HFFc6 (cell line): ENCODE data around the gene GATAD2B. TPM values are rescaled to one million over a fixed set of nuclear protein-coding genes. Genes with fewer than 3 reads are reported as not detected.
"Not testable (repeated sequence)": the region's sequence is repeated elsewhere in the genome, so short reads cannot be mapped to it uniquely, and the experiment has no call there.

Experiments
- DNase-seq: peaks from one replicate; pipeline ENCODE4 v3.0.0-alpha.2; 2018
- H3K27ac Mint-ChIP-seq: 2 replicates; pipeline ENCODE4 v1.8.0; 2020; ENCODE audit warnings: mild to moderate bottlenecking, mixed read lengths
- H3K27me3 Mint-ChIP-seq: 2 replicates; pipeline ENCODE4 v1.8.0; 2021; ENCODE audit warnings: mild to moderate bottlenecking, moderate library complexity, mixed read lengths; ENCODE audit not compliant: insufficient read depth
- H3K36me3 Mint-ChIP-seq: 2 replicates; pipeline ENCODE4 v1.8.0; 2021; ENCODE audit warnings: low read depth, mixed read lengths
- H3K4me1 Mint-ChIP-seq: 2 replicates; pipeline ENCODE4 v1.8.0; 2020; ENCODE audit warnings: low read depth, mixed read lengths
- H3K4me3 Mint-ChIP-seq: 2 replicates; pipeline ENCODE4 v1.8.0; 2020; ENCODE audit warnings: mild to moderate bottlenecking, moderate library complexity, mixed read lengths
- H3K9me3 Mint-ChIP-seq: 2 replicates; pipeline ENCODE4 v1.8.0; 2020; ENCODE audit warnings: mild to moderate bottlenecking, mixed read lengths
- total RNA-seq, 6 experiments: library from RNA; stranded (reverse); fragmentation: NEBNext Ultra II Directional; extraction: Animal tissue kit (Norgen Biotek cat#: 25700); gene quantifications; 2 replicates in 1 of 6; 3 replicates in 5 of 6; pipeline ENCODE4 v1.2.3, GENCODE V29; 2021
- TF ChIP-seq, protein P1 (sequence below): fragments of 200-600 bp; sonication (generic); IDR thresholded peaks from 2 replicates; pipeline ENCODE4 v1.5.0; 2021; ENCODE audit warnings: antibody characterized with exemption, mild to moderate bottlenecking

The GATAD2B gene
- total RNA-seq, 6 experiments from 2014 or later = 29.3 to 40.9 (median 38.4) TPM

DNA sequence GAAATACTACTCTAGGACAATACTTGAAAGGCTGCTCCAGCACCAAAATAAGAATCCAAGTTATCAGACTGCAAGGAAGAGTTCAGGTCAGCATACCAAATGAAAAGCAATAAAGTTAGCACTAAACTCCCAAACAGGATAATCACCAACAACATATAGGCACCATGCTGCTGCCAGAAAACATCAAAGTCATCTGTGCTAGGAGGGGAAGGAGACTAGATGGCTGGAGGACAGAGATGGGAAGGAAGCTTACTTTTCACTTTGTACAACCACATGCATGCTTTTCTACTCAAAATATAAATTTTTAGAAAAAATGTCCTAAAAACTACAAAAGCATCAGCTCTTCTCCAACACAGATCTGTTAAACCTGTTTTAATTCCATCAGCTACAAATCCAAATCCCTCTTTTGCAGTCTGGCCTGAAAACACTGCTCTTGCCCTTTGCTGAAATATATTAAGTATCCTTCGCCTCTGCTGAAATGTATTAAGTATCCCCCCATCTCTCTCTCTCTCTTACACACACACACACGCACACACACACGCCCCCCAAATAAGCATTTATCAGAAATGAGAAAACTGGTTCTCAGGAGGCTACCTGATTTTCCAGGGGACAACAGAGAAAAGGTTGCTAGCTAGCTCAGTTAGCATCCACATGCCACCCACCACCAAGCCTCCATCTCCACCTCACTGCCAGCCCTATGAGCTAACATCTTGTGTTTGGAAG lies 1.5 kb downstream of the GATAD2B start:
- H3K4me3 Mint-ChIP-seq = peak overlapping the region; percentile 86
- no peaks in the 10 kb centered on the region; the same call in 1 of the 2 replicates for H3K27me3 Mint-ChIP-seq
- H3K4me1 Mint-ChIP-seq = peaks cover 37% of the 10 kb centered on the region
- no peak for DNase-seq
- no peaks in the 10 kb centered on the region for H3K9me3 Mint-ChIP-seq
- TF ChIP-seq, protein P1, sequence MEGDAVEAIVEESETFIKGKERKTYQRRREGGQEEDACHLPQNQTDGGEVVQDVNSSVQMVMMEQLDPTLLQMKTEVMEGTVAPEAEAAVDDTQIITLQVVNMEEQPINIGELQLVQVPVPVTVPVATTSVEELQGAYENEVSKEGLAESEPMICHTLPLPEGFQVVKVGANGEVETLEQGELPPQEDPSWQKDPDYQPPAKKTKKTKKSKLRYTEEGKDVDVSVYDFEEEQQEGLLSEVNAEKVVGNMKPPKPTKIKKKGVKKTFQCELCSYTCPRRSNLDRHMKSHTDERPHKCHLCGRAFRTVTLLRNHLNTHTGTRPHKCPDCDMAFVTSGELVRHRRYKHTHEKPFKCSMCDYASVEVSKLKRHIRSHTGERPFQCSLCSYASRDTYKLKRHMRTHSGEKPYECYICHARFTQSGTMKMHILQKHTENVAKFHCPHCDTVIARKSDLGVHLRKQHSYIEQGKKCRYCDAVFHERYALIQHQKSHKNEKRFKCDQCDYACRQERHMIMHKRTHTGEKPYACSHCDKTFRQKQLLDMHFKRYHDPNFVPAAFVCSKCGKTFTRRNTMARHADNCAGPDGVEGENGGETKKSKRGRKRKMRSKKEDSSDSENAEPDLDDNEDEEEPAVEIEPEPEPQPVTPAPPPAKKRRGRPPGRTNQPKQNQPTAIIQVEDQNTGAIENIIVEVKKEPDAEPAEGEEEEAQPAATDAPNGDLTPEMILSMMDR = no peak
- H3K27ac Mint-ChIP-seq = peak overlapping the region; percentile 59
- H3K36me3 Mint-ChIP-seq = no peaks in the 10 kb centered on the region

DNA sequence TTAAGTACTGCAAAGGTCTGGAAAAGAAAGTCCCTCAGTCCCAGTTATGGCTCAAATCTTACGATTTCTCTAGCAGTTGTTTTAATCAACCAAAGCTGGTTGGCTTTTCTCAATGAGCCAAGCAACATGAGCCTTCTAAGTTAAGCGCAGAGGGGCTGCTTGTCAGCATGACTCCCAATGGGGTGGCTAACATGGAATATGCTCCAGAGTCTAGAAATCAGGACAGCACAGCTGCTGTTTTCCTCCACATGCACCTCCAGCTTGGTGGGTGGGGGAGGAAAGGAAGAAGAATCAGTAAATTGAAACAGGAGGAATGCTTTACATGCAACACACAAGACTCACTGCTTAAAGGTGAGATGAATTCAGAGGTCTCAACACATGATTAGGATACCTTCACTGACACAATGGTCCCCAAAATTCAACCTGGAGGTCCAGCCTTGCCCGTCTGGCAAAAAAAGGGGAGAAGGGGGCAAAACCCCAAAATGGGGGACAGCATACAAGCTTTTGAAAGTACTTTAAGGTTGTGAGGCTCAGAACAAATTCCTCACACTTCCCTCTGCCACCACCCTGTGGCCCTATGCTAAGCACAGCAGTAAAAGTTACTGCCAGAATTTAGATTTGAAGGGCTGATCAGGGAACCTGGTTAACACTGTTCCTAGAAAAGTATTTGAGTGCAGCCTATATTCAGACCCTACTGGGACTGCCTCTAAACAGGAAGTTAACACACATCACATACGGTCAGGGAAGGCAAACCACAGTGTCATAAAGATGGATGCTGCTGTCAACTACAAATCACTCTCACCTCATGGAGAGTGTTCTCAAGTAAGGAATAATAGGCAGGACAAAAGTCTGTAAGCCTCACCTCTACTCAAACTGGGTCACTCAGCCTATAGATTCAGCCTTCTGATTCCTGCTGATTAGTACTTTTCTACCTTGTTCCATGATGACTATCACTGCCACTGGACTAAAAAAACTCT lies 2.6 kb downstream of the GATAD2B start:
- TF ChIP-seq, protein P1 = peak; percentile 46
- Mint-ChIP-seq H3K4me3 (peak overlapping the region; percentile 86), H3K27me3 (no peaks in the 10 kb centered on the region; the same call in 1 of the 2 replicates), H3K36me3 (no peaks in the 10 kb centered on the region), H3K4me1 (peaks cover 37% of the 10 kb centered on the region), H3K27ac (peak overlapping the region; percentile 3), H3K9me3 (no peaks in the 10 kb centered on the region)
- DNase-seq = peak; percentile 36

DNA sequence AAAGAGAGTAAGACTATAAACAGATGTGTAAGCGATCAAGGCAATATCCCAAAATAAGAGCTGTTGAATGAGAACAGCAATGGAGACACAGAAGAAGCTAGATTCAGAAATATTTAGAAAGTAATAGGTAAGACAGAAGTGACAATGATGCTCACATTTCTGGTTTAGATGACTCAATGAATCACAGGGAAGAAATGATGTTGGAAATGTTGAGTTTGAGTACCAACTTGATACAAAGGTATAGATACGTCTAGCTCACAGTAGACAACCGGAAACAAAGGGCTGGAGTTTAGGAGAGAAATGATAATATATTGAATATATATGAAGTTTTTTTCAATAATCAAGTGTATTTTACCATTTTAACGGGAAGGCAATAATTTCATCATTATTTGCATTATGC lies 6.5 kb downstream of the GATAD2B start:
- H3K27me3 Mint-ChIP-seq = no peaks in the 10 kb centered on the region
- H3K4me1 Mint-ChIP-seq = peaks cover 23% of the 10 kb centered on the region
- no peak overlapping the region for H3K4me3 Mint-ChIP-seq
- no peaks in the 10 kb centered on the region for H3K36me3 Mint-ChIP-seq
- no peak overlapping the region for H3K27ac Mint-ChIP-seq
- no peak for DNase-seq
- TF ChIP-seq, protein P1 = no peak
- H3K9me3 Mint-ChIP-seq = no peaks in the 10 kb centered on the region

DNA sequence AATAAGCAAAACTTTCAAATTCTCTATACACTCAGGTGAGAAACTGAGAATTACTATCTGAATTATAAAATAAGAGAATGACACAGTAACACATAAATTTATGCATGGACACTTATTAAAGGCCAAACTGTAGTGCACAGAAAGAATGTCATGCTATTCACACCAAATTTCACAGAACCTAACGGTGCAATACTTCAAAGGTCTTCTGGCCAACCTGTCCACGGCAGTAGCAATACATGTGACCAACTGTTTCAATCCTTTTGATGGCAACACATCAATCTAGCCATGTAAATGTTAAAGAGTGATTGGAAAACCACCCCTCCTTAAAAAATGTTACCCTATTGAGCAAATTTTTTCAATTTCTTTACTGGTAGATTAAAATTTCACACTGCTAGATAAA lies 10.4 kb downstream of the GATAD2B start:
- H3K4me1 Mint-ChIP-seq = no peaks in the 10 kb centered on the region; the same call in 1 of the 2 replicates
- TF ChIP-seq, protein P1 = no peak
- H3K27ac Mint-ChIP-seq = no peak overlapping the region
- no peak overlapping the region for H3K4me3 Mint-ChIP-seq
- no peaks in the 10 kb centered on the region for H3K27me3 Mint-ChIP-seq
- no peaks in the 10 kb centered on the region for H3K9me3 Mint-ChIP-seq
- no peak for DNase-seq
- H3K36me3 Mint-ChIP-seq = peaks cover 1% of the 10 kb centered on the region

DNA sequence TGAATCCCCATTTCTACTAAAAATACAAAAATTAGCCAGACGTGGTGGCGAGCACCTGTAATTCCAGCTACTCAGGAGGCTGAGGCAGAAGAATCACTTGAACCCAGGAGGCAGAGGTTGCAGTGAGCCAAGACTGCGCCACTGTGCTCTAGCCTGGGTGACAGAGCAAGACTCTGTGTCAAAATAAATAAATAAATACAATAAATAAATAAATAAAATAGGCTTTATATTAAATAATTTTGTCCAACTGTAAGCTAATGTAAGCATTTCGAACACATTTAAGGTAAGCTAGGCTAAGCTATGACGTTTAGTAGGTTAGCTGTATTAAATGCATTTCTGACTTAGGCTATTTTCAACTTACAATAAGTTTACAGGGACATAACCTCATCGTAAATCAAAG lies 12.2 kb downstream of the GATAD2B start:
- not testable (repeated sequence) for H3K27me3 Mint-ChIP-seq, DNase-seq, H3K4me3 Mint-ChIP-seq, H3K9me3 Mint-ChIP-seq, H3K27ac Mint-ChIP-seq, H3K36me3 Mint-ChIP-seq, H3K4me1 Mint-ChIP-seq

DNA sequence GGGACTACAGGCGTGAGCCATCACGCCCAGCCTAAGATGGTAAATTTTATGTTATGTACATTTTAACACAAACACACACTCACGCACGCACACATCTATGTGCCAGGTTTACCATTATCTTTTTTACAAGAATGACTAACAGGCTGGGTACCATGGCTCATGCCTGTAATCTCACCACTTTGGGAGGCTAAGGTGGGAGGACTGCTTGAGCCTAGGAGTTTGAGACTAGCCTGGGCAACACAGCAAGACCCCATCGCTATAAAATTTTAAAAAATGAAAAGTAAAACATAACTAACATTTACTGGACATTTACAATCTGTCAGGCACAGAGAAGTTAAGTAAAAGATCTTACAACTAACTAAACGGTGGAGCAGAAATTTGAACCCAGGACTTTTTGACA lies 14.7 kb downstream of the GATAD2B start:
- no peaks in the 10 kb centered on the region for H3K9me3 Mint-ChIP-seq
- H3K27ac Mint-ChIP-seq = no peak overlapping the region
- H3K4me1 Mint-ChIP-seq = peaks cover 7% of the 10 kb centered on the region; the same call in 1 of the 2 replicates
- peaks cover 7% of the 10 kb centered on the region for H3K36me3 Mint-ChIP-seq
- H3K27me3 Mint-ChIP-seq = no peaks in the 10 kb centered on the region
- H3K4me3 Mint-ChIP-seq = no peak overlapping the region
- DNase-seq = no peak
- TF ChIP-seq, protein P1 = no peak
